Activated CD4-positive, alpha-beta T cell treated with anti-CD3 and anti-CD28 coated beads for 24 hours (primary cell): Measurements from ENCODE around the gene LOX.
"Not testable (repeated sequence)": the region's sequence is repeated elsewhere in the genome, so short reads cannot be mapped to it uniquely, and the experiment has no call there.

ENCODE experiments used
- DNase-seq, 2 donors: peaks; one replicate each; pipeline ENCODE4 v3.0.0-alpha.2; 2020; ENCODE audit warnings: low read depth in 2 of 2

The LOX gene

GRCh38 chr5:122097391-122097790, 19.3 kb upstream of the LOX start:
- DNase-seq: no peak

GRCh38 chr5:122095158-122095557, 17.1 kb upstream of the LOX start:
- no peak for DNase-seq

GRCh38 chr5:122094251-122094650, 16.2 kb upstream of the LOX start:
- DNase-seq: not testable (repeated sequence)

GRCh38 chr5:122093415-122094180, 15.5 kb upstream of the LOX start:
- DNase-seq: no peak

GRCh38 chr5:122091936-122092600, 14.0 kb upstream of the LOX start:
- no peak for DNase-seq

GRCh38 chr5:122089096-122090013, 11.3 kb upstream of the LOX start:
- no peak for DNase-seq

GRCh38 chr5:122085041-122085440, 7.0 kb upstream of the LOX start:
- no peak for DNase-seq

- DNase-seq: no peak
Observed at GRCh38 chr5:122083535-122083934, 5.5 kb upstream of the LOX start.

GRCh38 chr5:122081541-122081940, 3.5 kb upstream of the LOX start:
- no peak for DNase-seq

GRCh38 chr5:122077366-122078115, 518 bp downstream of the LOX start:
- DNase-seq: no peak

GRCh38 chr5:122076669-122077365, 1.2 kb downstream of the LOX start:
- DNase-seq: peak in 1 of 2 donors; percentile 39

GRCh38 chr5:122076050-122076461, 2.0 kb downstream of the LOX start:
- no peak for DNase-seq

- no peak for DNase-seq
Observed at GRCh38 chr5:122073864-122074263, 4.2 kb downstream of the LOX start.

- no peak for DNase-seq
Observed at GRCh38 chr5:122073018-122073417, 5.0 kb downstream of the LOX start.

- DNase-seq: no peak
Observed at GRCh38 chr5:122067390-122067789, 10.7 kb downstream of the LOX start.

GRCh38 chr5:122064992-122065391, 13.1 kb downstream of the LOX start:
- no peak for DNase-seq

- DNase-seq: no peak
Observed at GRCh38 chr5:122063836-122064235, 14.2 kb downstream of the LOX start.

- no peak for DNase-seq
Observed at GRCh38 chr5:122062205-122062604, 15.9 kb downstream of the LOX start.

- no peak for DNase-seq
Observed at GRCh38 chr5:122056913-122057312, 21.1 kb downstream of the LOX start.

GRCh38 chr5:122054266-122054665, 23.8 kb downstream of the LOX start:
- DNase-seq: no peak
